Upper lobe of left lung (tissue), 6 donors: Measurements from ENCODE around the gene SCN10A. TPM values are rescaled to one million over a fixed set of nuclear protein-coding genes. Genes with fewer than 3 reads are reported as not detected.

Experiments used
- ATAC-seq, 2 donors: fragments of 200-7000 bp; cut with Tn5 transposase; one replicate each; pipeline ENCODE4 v1.9.1; 2022; ENCODE audit warnings: mild to moderate bottlenecking in 2 of 2, moderate library complexity in 2 of 2; ENCODE audit not compliant: low FRiP score in 2 of 2
- DNase-seq, 2 donors: peaks; one replicate each; pipeline ENCODE4 v3.0.0-alpha.2; 2019 to 2020
- H3K27ac ChIP-seq, 4 donors: fragments of 200-600 bp; sonication (generic); one replicate each; pipeline ENCODE4 v1.5.1; 2016 to 2019
- H3K27me3 ChIP-seq, 4 donors: fragments of 200-600 bp; sonication (generic); one replicate each; pipeline ENCODE4 v1.5.1; 2017 to 2019
- H3K36me3 ChIP-seq, 4 donors: fragments of 200-600 bp; sonication (generic); one replicate each; pipeline ENCODE4 v1.5.1; 2016 to 2019
- H3K4me1 ChIP-seq, 4 donors: fragments of 200-600 bp; sonication (generic); one replicate each; pipeline ENCODE4 v1.5.1; 2018 to 2019
- H3K4me3 ChIP-seq, 4 donors: fragments of 200-600 bp; sonication (generic); one replicate each; pipeline ENCODE4 v1.5.1; 2017 to 2019; ENCODE audit warnings: mild to moderate bottlenecking in 2 of 4, moderate library complexity in 1 of 4
- H3K9me3 ChIP-seq, 4 donors: fragments of 200-600 bp; sonication (generic); one replicate each; pipeline ENCODE4 v1.5.1; 2018 to 2019
- EP300 ChIP-seq, 4 donors: sonication (generic); formaldehyde crosslinking; IDR thresholded peaks; one replicate each; pipeline ENCODE4 v1.5.1; 2017; ENCODE audit warnings: antibody characterized with exemption in 4 of 4, control low read depth in 2 of 4
- POLR2A ChIP-seq, 4 donors: fragments of 450-650 bp; IDR thresholded peaks; one replicate each; pipeline ENCODE4 v1.5.1; 2016 to 2017; ENCODE audit warnings: antibody characterized with exemption in 4 of 4, mild to moderate bottlenecking in 2 of 4
- POLR2AphosphoS5 ChIP-seq, 2 donors: sonication (generic); formaldehyde crosslinking; IDR thresholded peaks; one replicate each; pipeline ENCODE4 v1.5.1; 2017; ENCODE audit warnings: antibody characterized with exemption in 2 of 2
- WGBS, 2 donors: methylation state at CpG; one replicate each; pipeline ENCODE4 v1.1.5; 2017 to 2018; 5-methylcytosine and 5-hydroxymethylcytosine counted together
- total RNA-seq, 6 donors: library from RNA; depleted of rRNA in 4 of 6; stranded (reverse); fragments of >200 nt in 4 of 6; gene quantifications; one replicate each; pipeline versions ENCODE4 v1.1.0 to v1.2.1, GENCODE V29; 2016 to 2021
- TF ChIP-seq, protein P1 (sequence below), 6 experiments: fragments of 450-650 bp in 4 of 6; fragments of 200-600 bp in 2 of 6; sonication (generic) in 2 of 6; IDR thresholded peaks; one replicate each; pipeline ENCODE4 v1.5.1; 2016 to 2019; ENCODE audit warnings: antibody characterized with exemption in 6 of 6
- donor health status: DM: no; HTN: no; CAD: no; lungs with moderate emphysema.
- donor health status: DM: no; HTN: yes; CAD: no; lungs with severe emphysema.

Gene SCN10A
- total RNA-seq, 6 donors from 2014 or later: not detected

DNA sequence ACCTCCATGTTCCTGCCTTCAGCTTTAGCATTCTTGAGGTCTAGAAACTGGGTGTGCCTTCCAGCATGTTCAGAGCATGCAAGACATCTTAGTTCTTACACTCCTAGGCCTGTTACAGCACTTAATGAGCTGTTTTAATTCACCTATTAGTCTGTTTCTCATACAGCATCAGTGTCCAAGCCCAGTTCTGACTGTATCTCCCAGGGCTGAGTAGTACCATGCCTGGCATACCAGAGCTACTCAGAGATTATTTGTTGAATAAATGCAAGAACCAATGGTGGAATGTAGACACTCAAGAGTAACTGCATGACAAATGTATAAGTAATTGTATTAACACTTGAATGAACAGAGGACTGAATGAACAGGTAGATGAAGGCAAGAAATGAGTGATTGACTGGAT, 104.7 kb downstream of the SCN10A start:
- no peaks in the 10 kb centered on the region for H3K9me3 ChIP-seq
- no peaks in the 10 kb centered on the region for H3K4me1 ChIP-seq
- no peaks in the 10 kb centered on the region for H3K27me3 ChIP-seq
- H3K4me3 ChIP-seq: no peak overlapping the region
- no peak for TF ChIP-seq POLR2A (IDR thresholded peaks at IDR 0.05)
- no peak for TF ChIP-seq POLR2AphosphoS5 (IDR thresholded peaks at IDR 0.05)
- TF ChIP-seq, protein P1, sequence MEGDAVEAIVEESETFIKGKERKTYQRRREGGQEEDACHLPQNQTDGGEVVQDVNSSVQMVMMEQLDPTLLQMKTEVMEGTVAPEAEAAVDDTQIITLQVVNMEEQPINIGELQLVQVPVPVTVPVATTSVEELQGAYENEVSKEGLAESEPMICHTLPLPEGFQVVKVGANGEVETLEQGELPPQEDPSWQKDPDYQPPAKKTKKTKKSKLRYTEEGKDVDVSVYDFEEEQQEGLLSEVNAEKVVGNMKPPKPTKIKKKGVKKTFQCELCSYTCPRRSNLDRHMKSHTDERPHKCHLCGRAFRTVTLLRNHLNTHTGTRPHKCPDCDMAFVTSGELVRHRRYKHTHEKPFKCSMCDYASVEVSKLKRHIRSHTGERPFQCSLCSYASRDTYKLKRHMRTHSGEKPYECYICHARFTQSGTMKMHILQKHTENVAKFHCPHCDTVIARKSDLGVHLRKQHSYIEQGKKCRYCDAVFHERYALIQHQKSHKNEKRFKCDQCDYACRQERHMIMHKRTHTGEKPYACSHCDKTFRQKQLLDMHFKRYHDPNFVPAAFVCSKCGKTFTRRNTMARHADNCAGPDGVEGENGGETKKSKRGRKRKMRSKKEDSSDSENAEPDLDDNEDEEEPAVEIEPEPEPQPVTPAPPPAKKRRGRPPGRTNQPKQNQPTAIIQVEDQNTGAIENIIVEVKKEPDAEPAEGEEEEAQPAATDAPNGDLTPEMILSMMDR (IDR thresholded peaks at IDR 0.05): no peak
- TF ChIP-seq EP300 (IDR thresholded peaks at IDR 0.05): no peak
- DNase-seq (no peak), ATAC-seq (no peak)
- no peaks in the 10 kb centered on the region for H3K36me3 ChIP-seq
- H3K27ac ChIP-seq: no peak overlapping the region

DNA sequence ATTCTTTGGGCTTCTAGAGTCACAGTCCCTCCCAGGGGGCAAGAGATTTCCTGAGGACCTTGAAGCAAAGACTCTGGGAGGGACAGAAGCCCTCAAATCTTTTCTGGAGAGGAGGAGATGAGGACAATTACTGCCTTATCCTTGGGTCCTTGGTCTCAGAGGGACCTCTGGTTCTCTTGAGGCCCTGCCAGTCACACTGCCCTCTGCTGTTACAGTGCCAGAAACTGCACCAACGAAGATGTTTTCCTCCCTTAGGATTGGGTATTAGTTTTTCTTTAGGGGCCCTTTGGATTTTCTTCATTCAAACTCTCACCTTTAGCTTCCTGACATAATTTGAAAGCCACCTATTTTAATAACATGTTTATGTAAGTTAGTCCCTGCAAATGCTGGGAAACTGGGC, 108.3 kb downstream of the SCN10A start:
- ATAC-seq (no peak), DNase-seq (no peak)
- TF ChIP-seq EP300 (IDR thresholded peaks at IDR 0.05) (no peak), POLR2AphosphoS5 (IDR thresholded peaks at IDR 0.05) (no peak), POLR2A (IDR thresholded peaks at IDR 0.05) (no peak)
- TF ChIP-seq, protein P1 (IDR thresholded peaks at IDR 0.05): no peak
- H3K27me3 ChIP-seq: no peaks in the 10 kb centered on the region
- H3K27ac ChIP-seq: no peak overlapping the region
- H3K4me3 ChIP-seq: no peak overlapping the region
- no peaks in the 10 kb centered on the region for H3K36me3 ChIP-seq
- H3K9me3 ChIP-seq: no peaks in the 10 kb centered on the region
- H3K4me1 ChIP-seq: no peaks in the 10 kb centered on the region
- WGBS, 2 donors: 8 to 13% methylated on average over 1 of the region's 1 CpG

DNA sequence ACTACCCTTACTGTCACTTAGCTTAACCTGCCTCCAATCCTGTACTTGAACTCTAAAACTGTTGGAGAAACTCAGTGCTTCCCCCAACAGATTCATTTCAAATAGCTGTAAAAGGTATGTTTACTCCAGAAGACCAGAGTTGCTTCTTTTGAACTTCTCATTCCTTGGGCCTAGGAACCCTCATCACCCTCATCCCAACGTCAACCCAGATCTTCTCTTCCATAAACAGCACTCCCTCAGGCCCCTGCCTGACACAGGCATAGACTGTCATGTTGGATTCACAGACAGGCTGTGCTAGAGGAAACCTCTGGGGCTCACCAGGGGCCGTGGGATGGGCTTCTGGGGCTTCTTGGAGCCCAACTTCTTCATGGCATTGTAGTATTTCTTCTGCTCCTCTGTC, 109.1 kb downstream of the SCN10A start:
- Histone ChIP-seq H3K4me3 (no peak overlapping the region), H3K27me3 (no peaks in the 10 kb centered on the region), H3K4me1 (no peaks in the 10 kb centered on the region), H3K27ac (no peak overlapping the region), H3K9me3 (no peaks in the 10 kb centered on the region), H3K36me3 (no peaks in the 10 kb centered on the region)
- WGBS, 2 donors: 60 to 73% methylated on average over 2 of the region's 2 CpGs
- TF ChIP-seq POLR2A (IDR thresholded peaks at IDR 0.05) (no peak), EP300 (IDR thresholded peaks at IDR 0.05) (no peak), POLR2AphosphoS5 (IDR thresholded peaks at IDR 0.05) (no peak)
- TF ChIP-seq, protein P1 (IDR thresholded peaks at IDR 0.05): no peak
- ATAC-seq: no peak
- no peak for DNase-seq

DNA sequence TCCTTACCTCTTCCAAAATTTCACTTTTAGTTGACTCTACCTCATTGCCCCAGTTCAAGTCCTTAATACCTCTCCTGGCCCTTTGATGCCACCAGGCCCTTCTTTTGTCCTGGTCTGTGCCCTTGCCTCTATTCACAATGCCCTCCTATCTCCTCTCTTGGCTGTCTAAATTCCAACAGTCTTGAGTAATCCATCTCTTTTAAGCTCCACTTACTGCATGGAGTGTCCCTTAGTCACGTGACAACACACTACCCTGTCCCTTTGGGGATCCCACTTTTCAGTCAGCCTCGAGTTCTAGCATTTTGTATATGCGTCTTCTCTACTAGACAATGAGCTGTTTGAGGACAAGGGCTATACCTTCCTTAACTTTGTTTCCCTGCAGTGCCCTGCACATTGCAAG, 113.8 kb downstream of the SCN10A start:
- Histone ChIP-seq H3K27me3 (no peaks in the 10 kb centered on the region), H3K4me1 (no peaks in the 10 kb centered on the region), H3K9me3 (no peaks in the 10 kb centered on the region), H3K36me3 (no peaks in the 10 kb centered on the region), H3K4me3 (no peak overlapping the region), H3K27ac (no peak overlapping the region)
- DNase-seq: no peak
- ATAC-seq: no peak
- TF ChIP-seq EP300 (IDR thresholded peaks at IDR 0.05) (no peak), POLR2AphosphoS5 (IDR thresholded peaks at IDR 0.05) (no peak), POLR2A (IDR thresholded peaks at IDR 0.05) (no peak)
- TF ChIP-seq, protein P1 (IDR thresholded peaks at IDR 0.05): no peak
- WGBS, 2 donors: 67 to 74% methylated on average over 3 of the region's 3 CpGs

DNA sequence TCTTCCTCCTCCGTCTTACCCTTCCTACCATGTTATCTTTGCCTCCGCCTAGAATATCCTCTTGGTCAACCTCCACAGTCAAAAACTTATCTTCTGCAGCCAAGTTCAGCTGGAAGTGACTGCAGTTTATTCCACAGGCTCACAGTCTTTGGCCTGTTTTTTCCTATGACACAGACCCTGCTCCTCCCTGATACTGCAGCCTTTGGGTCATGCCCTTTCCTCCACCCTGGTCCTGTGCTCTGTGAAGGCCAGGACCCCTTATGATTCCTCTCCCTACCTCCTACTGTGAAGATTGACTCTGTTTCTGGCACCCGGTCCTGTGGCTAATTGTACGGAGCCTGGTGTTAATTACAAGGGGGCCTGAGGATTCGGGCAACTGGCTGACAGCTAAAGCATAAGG, 117.3 kb downstream of the SCN10A start:
- DNase-seq: no peak
- WGBS, 2 donors: 84% methylated on average over 5 of the region's 5 CpGs
- Histone ChIP-seq H3K36me3 (no peaks in the 10 kb centered on the region), H3K27me3 (no peaks in the 10 kb centered on the region), H3K4me1 (no peaks in the 10 kb centered on the region), H3K27ac (no peak overlapping the region), H3K9me3 (no peaks in the 10 kb centered on the region), H3K4me3 (no peak overlapping the region)
- TF ChIP-seq EP300 (IDR thresholded peaks at IDR 0.05): no peak
- no peak for TF ChIP-seq POLR2AphosphoS5 (IDR thresholded peaks at IDR 0.05)
- TF ChIP-seq POLR2A (IDR thresholded peaks at IDR 0.05): no peak
- ATAC-seq: no peak
